HEK293 (cell line): ENCODE results near the gene ANKRD22.

Experiments
- CTCF ChIA-PET: fragments of 350-600 bp; formaldehyde crosslinking; extraction: SDS; loops from one replicate; lab custom pipeline; 2021; ENCODE audit warnings: antibody characterized with exemption; lab: Yijun Ruan, JAX
- POLR2A ChIA-PET: fragments of 300-600 bp; formaldehyde crosslinking; extraction: SDS; loops from one replicate; lab custom pipeline; 2020; ENCODE audit warnings: antibody characterized with exemption, inconsistent platforms; lab: Yijun Ruan, JAX
- H3K27ac ChIP-seq: fragments of 200-500 bp; sonication (Bioruptor generic); 2 replicates; pipeline ENCODE4 v1.5.1; 2014; ENCODE audit warnings: low read depth, low read length, control low read depth, inconsistent platforms; ENCODE audit errors: extremely low read depth
- H3K36me3 ChIP-seq, 2 experiments: fragments of 200-500 bp in 1 of 2; sonication (Bioruptor generic) in 1 of 2; 1 replicate in 1 of 2; 2 replicates in 1 of 2; pipeline ENCODE4 v1.5.1; 2014 to 2017; ENCODE audit warnings: inconsistent platforms in 2 of 2, low read length in 2 of 2; ENCODE audit not compliant: control insufficient read depth in 2 of 2, insufficient read depth in 1 of 2
- H3K4me1 ChIP-seq: fragments of 200-500 bp; sonication (Bioruptor generic); 2 replicates; pipeline ENCODE4 v1.5.1; 2014; ENCODE audit warnings: mild to moderate bottlenecking, low read length, inconsistent platforms; ENCODE audit not compliant: control insufficient read depth, insufficient read depth
- H3K4me3 ChIP-seq: 2 replicates; pipeline ENCODE4 v1.5.1; 2011; ENCODE audit warnings: low read depth, mild to moderate bottlenecking, control low read depth, low read length, moderate library complexity
- H3K9me3 ChIP-seq: fragments of 200-500 bp; sonication (Bioruptor generic); 2 replicates; pipeline ENCODE4 v1.5.1; 2014; ENCODE audit warnings: low read depth, low read length, inconsistent platforms; ENCODE audit not compliant: control insufficient read depth, insufficient read depth
- HOXC10 ChIP-seq: sonication (generic); formaldehyde crosslinking; IDR thresholded peaks from 2 replicates; pipeline ENCODE4 v1.8.1; 2023; ENCODE audit warnings: mild to moderate bottlenecking, missing genetic modification reagents
- KLF8 ChIP-seq: fragments of 450-650 bp; formaldehyde crosslinking; IDR thresholded peaks from 2 replicates; pipeline ENCODE4 v1.5.1; 2016; ENCODE audit warnings: missing biosample characterization, missing genetic modification characterization
- TCF7L2 ChIP-seq: IDR thresholded peaks from 2 replicates; pipeline ENCODE4 v1.6.1; 2011; ENCODE audit warnings: low read depth, mild to moderate bottlenecking, inconsistent platforms, low read length, moderate library complexity, borderline replicate concordance
- ZBTB1 ChIP-seq: fragments of 450-650 bp; formaldehyde crosslinking; IDR thresholded peaks from 2 replicates; pipeline ENCODE4 v1.5.1; 2016; ENCODE audit warnings: missing biosample characterization, missing genetic modification characterization
- ZNF132 ChIP-seq: fragments of 450-650 bp; formaldehyde crosslinking; IDR thresholded peaks from 2 replicates; pipeline ENCODE4 v1.5.1; 2017; ENCODE audit warnings: missing biosample characterization, missing genetic modification characterization, borderline replicate concordance
- ZNF146 ChIP-seq: fragments of 450-650 bp; formaldehyde crosslinking; IDR thresholded peaks from 2 replicates; pipeline ENCODE4 v1.5.1; 2016; ENCODE audit warnings: missing biosample characterization, missing genetic modification characterization
- ZNF292 ChIP-seq: fragments of 450-650 bp; formaldehyde crosslinking; IDR thresholded peaks from 2 replicates; pipeline ENCODE4 v1.5.1; 2016; ENCODE audit warnings: low read depth, missing biosample characterization, missing genetic modification characterization, borderline replicate concordance
- ZNF529 ChIP-seq: fragments of 450-650 bp; formaldehyde crosslinking; IDR thresholded peaks from 2 replicates; pipeline ENCODE4 v1.5.1; 2017; ENCODE audit warnings: missing genetic modification characterization, missing biosample characterization; ENCODE audit not compliant: insufficient replicate concordance
- ZNF561 ChIP-seq: fragments of 450-650 bp; IDR thresholded peaks from 2 replicates; pipeline ENCODE4 v1.5.1; 2018; ENCODE audit warnings: missing biosample characterization, missing genetic modification characterization, borderline replicate concordance
- ZNF596 ChIP-seq: fragments of 450-650 bp; IDR thresholded peaks from 2 replicates; pipeline ENCODE4 v1.5.0; 2018; ENCODE audit warnings: missing biosample characterization, mild to moderate bottlenecking, missing genetic modification characterization, moderate library complexity
- ZNF776 ChIP-seq: fragments of 450-650 bp; formaldehyde crosslinking; IDR thresholded peaks from 2 replicates; pipeline ENCODE4 v1.5.0; 2017; ENCODE audit warnings: missing biosample characterization, missing genetic modification characterization, borderline replicate concordance
- ZNF785 ChIP-seq: fragments of 450-650 bp; formaldehyde crosslinking; IDR thresholded peaks from 2 replicates; pipeline ENCODE4 v1.5.1; 2016; ENCODE audit warnings: missing biosample characterization, missing genetic modification characterization
- ZXDB ChIP-seq: fragments of 450-650 bp; formaldehyde crosslinking; IDR thresholded peaks from 2 replicates; pipeline ENCODE4 v1.5.1; 2016; ENCODE audit warnings: missing biosample characterization, missing genetic modification characterization
- TF ChIP-seq, protein P1 (sequence below): fragments of 450-650 bp; formaldehyde crosslinking; IDR thresholded peaks from 2 replicates; pipeline ENCODE4 v1.5.1; 2016; ENCODE audit warnings: missing biosample characterization, missing genetic modification characterization, borderline replicate concordance
- TF ChIP-seq, protein P2 (sequence below): fragments of 450-650 bp; formaldehyde crosslinking; IDR thresholded peaks from 2 replicates; pipeline ENCODE4 v1.5.1; 2016; ENCODE audit warnings: missing biosample characterization, missing genetic modification characterization
- TF ChIP-seq, protein P3 (sequence below): fragments of 450-650 bp; formaldehyde crosslinking; IDR thresholded peaks from 2 replicates; pipeline ENCODE4 v1.5.1; 2016; ENCODE audit warnings: missing biosample characterization, missing genetic modification characterization
- TF ChIP-seq, protein P4 (sequence below): fragments of 450-650 bp; formaldehyde crosslinking; IDR thresholded peaks from 2 replicates; pipeline ENCODE4 v1.5.1; 2017; ENCODE audit warnings: missing biosample characterization, mild to moderate bottlenecking, missing genetic modification characterization, moderate library complexity
- TF ChIP-seq, protein P5 (sequence below): fragments of 450-650 bp; formaldehyde crosslinking; IDR thresholded peaks from 2 replicates; pipeline ENCODE4 v1.5.1; 2016; ENCODE audit warnings: missing biosample characterization, missing genetic modification characterization

Gene ANKRD22

DNA sequence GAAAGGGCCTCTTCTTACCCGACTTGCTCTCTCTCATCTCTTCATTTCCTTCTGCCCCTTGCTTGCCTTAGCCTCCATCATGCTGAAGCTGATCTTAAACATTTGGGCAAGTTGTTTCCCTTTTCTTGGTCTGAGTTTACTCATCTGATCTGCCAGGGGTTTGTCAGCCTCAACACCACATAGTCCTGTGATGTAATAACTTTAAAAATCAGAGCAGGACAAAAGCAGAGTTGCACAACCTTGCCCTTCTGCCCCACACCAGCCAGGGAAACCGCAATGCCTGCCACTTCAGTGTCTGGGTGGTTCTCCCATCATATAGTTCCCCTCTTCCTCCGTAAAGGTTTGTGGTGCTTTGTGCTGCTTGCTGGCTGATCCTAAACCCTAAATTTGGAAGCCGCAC, 59.0 kb downstream of the ANKRD22 start (continued):
- TF ChIP-seq, protein P1, sequence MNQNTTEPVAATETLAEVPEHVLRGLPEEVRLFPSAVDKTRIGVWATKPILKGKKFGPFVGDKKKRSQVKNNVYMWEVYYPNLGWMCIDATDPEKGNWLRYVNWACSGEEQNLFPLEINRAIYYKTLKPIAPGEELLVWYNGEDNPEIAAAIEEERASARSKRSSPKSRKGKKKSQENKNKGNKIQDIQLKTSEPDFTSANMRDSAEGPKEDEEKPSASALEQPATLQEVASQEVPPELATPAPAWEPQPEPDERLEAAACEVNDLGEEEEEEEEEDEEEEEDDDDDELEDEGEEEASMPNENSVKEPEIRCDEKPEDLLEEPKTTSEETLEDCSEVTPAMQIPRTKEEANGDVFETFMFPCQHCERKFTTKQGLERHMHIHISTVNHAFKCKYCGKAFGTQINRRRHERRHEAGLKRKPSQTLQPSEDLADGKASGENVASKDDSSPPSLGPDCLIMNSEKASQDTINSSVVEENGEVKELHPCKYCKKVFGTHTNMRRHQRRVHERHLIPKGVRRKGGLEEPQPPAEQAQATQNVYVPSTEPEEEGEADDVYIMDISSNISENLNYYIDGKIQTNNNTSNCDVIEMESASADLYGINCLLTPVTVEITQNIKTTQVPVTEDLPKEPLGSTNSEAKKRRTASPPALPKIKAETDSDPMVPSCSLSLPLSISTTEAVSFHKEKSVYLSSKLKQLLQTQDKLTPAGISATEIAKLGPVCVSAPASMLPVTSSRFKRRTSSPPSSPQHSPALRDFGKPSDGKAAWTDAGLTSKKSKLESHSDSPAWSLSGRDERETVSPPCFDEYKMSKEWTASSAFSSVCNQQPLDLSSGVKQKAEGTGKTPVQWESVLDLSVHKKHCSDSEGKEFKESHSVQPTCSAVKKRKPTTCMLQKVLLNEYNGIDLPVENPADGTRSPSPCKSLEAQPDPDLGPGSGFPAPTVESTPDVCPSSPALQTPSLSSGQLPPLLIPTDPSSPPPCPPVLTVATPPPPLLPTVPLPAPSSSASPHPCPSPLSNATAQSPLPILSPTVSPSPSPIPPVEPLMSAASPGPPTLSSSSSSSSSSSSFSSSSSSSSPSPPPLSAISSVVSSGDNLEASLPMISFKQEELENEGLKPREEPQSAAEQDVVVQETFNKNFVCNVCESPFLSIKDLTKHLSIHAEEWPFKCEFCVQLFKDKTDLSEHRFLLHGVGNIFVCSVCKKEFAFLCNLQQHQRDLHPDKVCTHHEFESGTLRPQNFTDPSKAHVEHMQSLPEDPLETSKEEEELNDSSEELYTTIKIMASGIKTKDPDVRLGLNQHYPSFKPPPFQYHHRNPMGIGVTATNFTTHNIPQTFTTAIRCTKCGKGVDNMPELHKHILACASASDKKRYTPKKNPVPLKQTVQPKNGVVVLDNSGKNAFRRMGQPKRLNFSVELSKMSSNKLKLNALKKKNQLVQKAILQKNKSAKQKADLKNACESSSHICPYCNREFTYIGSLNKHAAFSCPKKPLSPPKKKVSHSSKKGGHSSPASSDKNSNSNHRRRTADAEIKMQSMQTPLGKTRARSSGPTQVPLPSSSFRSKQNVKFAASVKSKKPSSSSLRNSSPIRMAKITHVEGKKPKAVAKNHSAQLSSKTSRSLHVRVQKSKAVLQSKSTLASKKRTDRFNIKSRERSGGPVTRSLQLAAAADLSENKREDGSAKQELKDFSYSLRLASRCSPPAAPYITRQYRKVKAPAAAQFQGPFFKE: no peak
- TF ChIP-seq ZNF132 (tag by site-specific recombination) (no peak), ZNF785 (no peak), ZNF596 (tag by site-specific recombination) (no peak), ZNF776 (tag by site-specific recombination) (no peak)
- TF ChIP-seq, protein P2, sequence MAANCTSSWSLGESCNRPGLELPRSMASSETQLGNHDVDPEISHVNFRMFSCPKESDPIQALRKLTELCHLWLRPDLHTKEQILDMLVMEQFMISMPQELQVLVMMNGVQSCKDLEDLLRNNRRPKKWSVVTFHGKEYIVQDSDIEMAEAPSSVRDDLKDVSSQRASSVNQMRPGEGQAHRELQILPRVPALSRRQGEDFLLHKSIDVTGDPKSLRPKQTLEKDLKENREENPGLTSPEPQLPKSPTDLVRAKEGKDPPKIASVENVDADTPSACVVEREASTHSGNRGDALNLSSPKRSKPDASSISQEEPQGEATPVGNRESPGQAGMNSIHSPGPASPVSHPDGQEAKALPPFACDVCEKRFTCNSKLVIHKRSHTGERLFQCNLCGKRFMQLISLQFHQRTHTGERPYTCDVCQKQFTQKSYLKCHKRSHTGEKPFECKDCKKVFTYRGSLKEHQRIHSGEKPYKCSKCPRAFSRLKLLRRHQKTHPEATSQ (tag by site-specific recombination): no peak

DNA sequence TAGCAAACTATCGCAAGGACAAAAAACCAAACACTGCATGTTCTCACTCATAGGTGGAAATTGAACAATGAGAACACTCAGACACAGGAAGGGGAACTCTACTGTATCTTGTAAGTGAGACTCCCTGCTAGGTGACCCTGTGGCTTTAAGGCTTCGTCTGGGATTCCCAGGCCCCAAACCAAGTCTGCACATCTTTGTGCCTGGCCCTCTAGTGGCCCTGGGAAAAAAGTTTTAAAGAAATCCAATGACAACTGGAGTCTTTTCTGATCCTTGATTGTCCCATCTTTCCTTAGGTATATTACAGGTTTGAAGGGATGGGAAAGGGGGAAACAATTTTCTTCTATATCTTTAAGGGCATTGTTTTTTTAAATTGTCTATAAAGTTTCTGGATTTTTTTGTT, 59.7 kb downstream of the ANKRD22 start:
- Histone ChIP-seq H3K36me3 (no peaks in the 10 kb centered on the region), H3K9me3 (no peaks in the 10 kb centered on the region), H3K4me3 (no peak overlapping the region), H3K27ac (no peak overlapping the region), H3K4me1 (no peaks in the 10 kb centered on the region)
- ChIA-PET CTCF (interaction anchor here (0.6 to 1.2 kb wide), 13 partner anchors 11 to 1865 kb away, joined by 3 to 7 read pairs (median 4); partner anchors contain the start of gene LIPM), POLR2A (no interaction called here)
- TF ChIP-seq, protein P3, sequence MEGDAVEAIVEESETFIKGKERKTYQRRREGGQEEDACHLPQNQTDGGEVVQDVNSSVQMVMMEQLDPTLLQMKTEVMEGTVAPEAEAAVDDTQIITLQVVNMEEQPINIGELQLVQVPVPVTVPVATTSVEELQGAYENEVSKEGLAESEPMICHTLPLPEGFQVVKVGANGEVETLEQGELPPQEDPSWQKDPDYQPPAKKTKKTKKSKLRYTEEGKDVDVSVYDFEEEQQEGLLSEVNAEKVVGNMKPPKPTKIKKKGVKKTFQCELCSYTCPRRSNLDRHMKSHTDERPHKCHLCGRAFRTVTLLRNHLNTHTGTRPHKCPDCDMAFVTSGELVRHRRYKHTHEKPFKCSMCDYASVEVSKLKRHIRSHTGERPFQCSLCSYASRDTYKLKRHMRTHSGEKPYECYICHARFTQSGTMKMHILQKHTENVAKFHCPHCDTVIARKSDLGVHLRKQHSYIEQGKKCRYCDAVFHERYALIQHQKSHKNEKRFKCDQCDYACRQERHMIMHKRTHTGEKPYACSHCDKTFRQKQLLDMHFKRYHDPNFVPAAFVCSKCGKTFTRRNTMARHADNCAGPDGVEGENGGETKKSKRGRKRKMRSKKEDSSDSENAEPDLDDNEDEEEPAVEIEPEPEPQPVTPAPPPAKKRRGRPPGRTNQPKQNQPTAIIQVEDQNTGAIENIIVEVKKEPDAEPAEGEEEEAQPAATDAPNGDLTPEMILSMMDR (tag by site-specific recombination): peak; percentile 34; the same call in 1 of the 2 replicates
- no peak for TF ChIP-seq TCF7L2

DNA sequence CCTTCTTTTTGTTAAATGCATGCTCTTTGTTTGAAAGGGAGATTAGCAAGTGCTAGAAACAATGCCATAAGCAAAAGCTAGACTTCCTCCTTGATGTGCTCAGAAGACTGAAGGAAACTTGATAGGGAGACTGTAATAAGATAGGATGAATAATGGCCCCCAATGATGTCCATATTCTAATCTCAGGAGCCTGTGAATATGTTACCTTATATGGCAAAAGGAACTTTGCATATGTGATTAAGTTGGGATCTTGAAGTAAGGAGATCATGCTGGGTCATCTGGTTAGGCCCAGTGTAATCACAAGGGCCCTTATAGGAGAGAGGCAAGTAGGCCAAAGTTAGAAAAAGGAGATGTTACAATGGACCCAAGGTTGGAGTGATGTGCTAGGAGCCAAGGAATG, 62.7 kb downstream of the ANKRD22 start:
- TF ChIP-seq KLF8 (no peak), ZNF561 (tag by site-specific recombination) (no peak), ZBTB1 (no peak), HOXC10 (CRISPR knock-in tag) (no peak), ZXDB (tag by site-specific recombination) (no peak), ZNF292 (tag by site-specific recombination) (no peak), ZNF146 (tag by site-specific recombination) (no peak), ZNF776 (tag by site-specific recombination) (no peak), ZNF529 (no peak)
- TF ChIP-seq, protein P4, sequence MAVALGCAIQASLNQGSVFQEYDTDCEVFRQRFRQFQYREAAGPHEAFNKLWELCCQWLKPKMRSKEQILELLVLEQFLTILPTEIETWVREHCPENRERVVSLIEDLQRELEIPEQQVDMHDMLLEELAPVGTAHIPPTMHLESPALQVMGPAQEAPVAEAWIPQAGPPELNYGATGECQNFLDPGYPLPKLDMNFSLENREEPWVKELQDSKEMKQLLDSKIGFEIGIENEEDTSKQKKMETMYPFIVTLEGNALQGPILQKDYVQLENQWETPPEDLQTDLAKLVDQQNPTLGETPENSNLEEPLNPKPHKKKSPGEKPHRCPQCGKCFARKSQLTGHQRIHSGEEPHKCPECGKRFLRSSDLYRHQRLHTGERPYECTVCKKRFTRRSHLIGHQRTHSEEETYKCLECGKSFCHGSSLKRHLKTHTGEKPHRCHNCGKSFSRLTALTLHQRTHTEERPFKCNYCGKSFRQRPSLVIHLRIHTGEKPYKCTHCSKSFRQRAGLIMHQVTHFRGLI (tag by site-specific recombination): no peak
- TF ChIP-seq, protein P5, sequence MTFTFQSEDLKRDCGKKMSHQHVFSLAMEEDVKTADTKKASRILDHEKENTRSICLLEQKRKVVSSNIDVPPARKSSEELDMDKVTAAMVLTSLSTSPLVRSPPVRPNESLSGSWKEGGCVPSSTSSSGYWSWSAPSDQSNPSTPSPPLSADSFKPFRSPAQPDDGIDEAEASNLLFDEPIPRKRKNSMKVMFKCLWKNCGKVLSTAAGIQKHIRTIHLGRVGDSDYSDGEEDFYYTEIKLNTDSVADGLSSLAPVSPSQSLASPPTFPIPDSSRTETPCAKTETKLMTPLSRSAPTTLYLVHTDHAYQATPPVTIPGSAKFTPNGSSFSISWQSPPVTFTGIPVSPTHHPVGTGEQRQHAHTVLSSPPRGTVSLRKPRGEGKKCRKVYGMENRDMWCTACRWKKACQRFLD (tag by site-specific recombination): no peak
- no peaks in the 10 kb centered on the region for H3K36me3 ChIP-seq
- POLR2A ChIA-PET: no interaction called here
- H3K4me3 ChIP-seq: no peak overlapping the region
- H3K9me3 ChIP-seq: no peaks in the 10 kb centered on the region
- CTCF ChIA-PET: interaction anchor here (0.6 to 1.2 kb wide), 2 partner anchors 22 to 60 kb away, joined by 4 read pairs; no protein-coding TSS in a partner anchor
- H3K4me1 ChIP-seq: no peaks in the 10 kb centered on the region
- H3K27ac ChIP-seq: no peak overlapping the region
